Upper lobe of left lung (tissue), 4 donors: ENCODE data around the gene DPH2.

Experiments
- POLR2AphosphoS5 ChIP-seq, 2 donors: sonication (generic); formaldehyde crosslinking; IDR thresholded peaks; one replicate each; pipeline ENCODE4 v1.5.1; 2017; ENCODE audit warnings: antibody characterized with exemption in 2 of 2
- TF ChIP-seq, protein P1 (sequence below), 6 experiments: fragments of 450-650 bp in 4 of 6; fragments of 200-600 bp in 2 of 6; sonication (generic) in 2 of 6; IDR thresholded peaks; one replicate each; pipeline ENCODE4 v1.5.1; 2016 to 2019; ENCODE audit warnings: antibody characterized with exemption in 6 of 6

DNA sequence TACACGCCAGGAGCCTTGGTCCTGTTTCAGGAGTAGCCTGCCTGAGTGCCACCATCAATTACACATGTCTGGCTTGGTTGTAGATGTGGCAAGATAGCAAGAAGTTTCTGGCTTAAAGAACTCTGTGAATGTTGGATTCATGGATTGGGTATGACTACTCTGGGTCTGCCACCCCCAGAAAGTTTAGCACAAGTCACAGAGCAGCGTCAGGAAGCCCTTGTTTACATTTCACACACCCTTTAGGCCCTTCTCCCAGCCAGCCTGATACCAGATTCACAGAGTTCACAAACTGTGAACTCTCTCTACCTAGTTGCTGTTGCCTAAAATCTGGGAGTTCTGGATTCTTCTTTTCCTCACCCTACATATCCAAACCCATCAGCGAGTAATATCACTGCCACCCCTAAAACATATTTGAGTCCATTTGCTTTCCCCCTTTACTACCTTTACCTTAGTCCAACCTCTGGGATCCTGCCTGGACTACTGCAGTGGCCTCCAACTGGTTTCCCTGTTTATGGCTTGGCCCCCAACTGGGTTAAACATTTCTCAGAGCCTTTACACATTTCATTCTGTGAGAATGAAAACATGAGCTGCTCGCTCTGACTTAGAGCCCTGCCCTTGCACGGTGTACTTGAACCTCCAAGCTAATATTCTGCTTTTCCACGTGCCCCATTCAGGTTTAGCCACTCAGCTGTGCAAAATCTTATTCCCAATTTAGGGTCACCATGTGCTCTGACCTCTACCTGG is 17.5 kb downstream of the DPH2 start:
- TF ChIP-seq POLR2AphosphoS5 (IDR thresholded peaks at IDR 0.05): no peak
- TF ChIP-seq, protein P1, sequence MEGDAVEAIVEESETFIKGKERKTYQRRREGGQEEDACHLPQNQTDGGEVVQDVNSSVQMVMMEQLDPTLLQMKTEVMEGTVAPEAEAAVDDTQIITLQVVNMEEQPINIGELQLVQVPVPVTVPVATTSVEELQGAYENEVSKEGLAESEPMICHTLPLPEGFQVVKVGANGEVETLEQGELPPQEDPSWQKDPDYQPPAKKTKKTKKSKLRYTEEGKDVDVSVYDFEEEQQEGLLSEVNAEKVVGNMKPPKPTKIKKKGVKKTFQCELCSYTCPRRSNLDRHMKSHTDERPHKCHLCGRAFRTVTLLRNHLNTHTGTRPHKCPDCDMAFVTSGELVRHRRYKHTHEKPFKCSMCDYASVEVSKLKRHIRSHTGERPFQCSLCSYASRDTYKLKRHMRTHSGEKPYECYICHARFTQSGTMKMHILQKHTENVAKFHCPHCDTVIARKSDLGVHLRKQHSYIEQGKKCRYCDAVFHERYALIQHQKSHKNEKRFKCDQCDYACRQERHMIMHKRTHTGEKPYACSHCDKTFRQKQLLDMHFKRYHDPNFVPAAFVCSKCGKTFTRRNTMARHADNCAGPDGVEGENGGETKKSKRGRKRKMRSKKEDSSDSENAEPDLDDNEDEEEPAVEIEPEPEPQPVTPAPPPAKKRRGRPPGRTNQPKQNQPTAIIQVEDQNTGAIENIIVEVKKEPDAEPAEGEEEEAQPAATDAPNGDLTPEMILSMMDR (IDR thresholded peaks at IDR 0.05): no peak
